MCF 10A (cell line): ENCODE results near the gene CHKA. TPM values are rescaled to one million over a fixed set of nuclear protein-coding genes. Genes with fewer than 3 reads are reported as not detected.

Experiments used
- BruUV-seq: library from RNA; stranded (reverse); fragments of 400-500 nt; replicated peaks from 2 replicates; lab custom pipeline; 2021; lab: Mats Ljungman, UMichigan
- CTCF ChIA-PET: fragments of 300-600 bp; sonication (Branson Sonifier 250); formaldehyde crosslinking; extraction: SDS; loops from one replicate; lab custom pipeline; 2021; ENCODE audit warnings: antibody characterized with exemption, inconsistent platforms; lab: Yijun Ruan, JAX
- POLR2A ChIA-PET: fragments of 300-600, 350-650 bp; sonication (Branson Sonifier 250); formaldehyde crosslinking; extraction: SDS; loops from one replicate; lab custom pipeline; 2020; ENCODE audit warnings: antibody characterized with exemption, inconsistent platforms; lab: Yijun Ruan, JAX
- DNase-seq: peaks from one replicate; pipeline ENCODE4 v3.0.0-alpha.2; 2018; ENCODE audit not compliant: unreplicated experiment
- H3K27ac Mint-ChIP-seq: one replicate; pipeline ENCODE4 v1.8.0; 2022; ENCODE audit warnings: mild to moderate bottlenecking, low read depth, mixed read lengths; ENCODE audit not compliant: unreplicated experiment
- H3K27me3 Mint-ChIP-seq: one replicate; pipeline ENCODE4 v1.8.0; 2022; ENCODE audit warnings: mixed read lengths; ENCODE audit not compliant: insufficient read depth, unreplicated experiment
- H3K36me3 Mint-ChIP-seq: one replicate; pipeline ENCODE4 v1.8.0; 2022; ENCODE audit warnings: mild to moderate bottlenecking, moderate library complexity, mixed read lengths; ENCODE audit not compliant: insufficient read depth, unreplicated experiment
- H3K4me1 Mint-ChIP-seq: one replicate; pipeline ENCODE4 v1.8.0; 2022; ENCODE audit warnings: mixed read lengths; ENCODE audit not compliant: insufficient read depth, unreplicated experiment
- H3K4me3 Mint-ChIP-seq: one replicate; pipeline ENCODE4 v1.8.0; 2022; ENCODE audit warnings: mild to moderate bottlenecking, moderate library complexity, mixed read lengths; ENCODE audit not compliant: unreplicated experiment
- H3K9me3 Mint-ChIP-seq: one replicate; pipeline ENCODE4 v1.8.0; 2022; ENCODE audit warnings: mixed read lengths; ENCODE audit not compliant: unreplicated experiment
- intact Hi-C: fragments of 100-400 bp; cut with micrococcal nuclease; formaldehyde crosslinking; loops from 2 replicates; pipeline ENCODE4 v1.14.1; 2022
- total RNA-seq: library from RNA; stranded (reverse); gene quantifications from 2 replicates; pipeline ENCODE4 v1.2.3, GENCODE V29; 2022
- TF ChIP-seq, protein P1 (sequence below): fragments of 200-600 bp; IDR thresholded peaks from one replicate; pipeline ENCODE4 v1.8.0; 2022; ENCODE audit warnings: antibody characterized with exemption, mild to moderate bottlenecking; ENCODE audit not compliant: unreplicated experiment

CHKA gene
- total RNA-seq, 1 experiment from 2014 or later: 7.8 TPM

DNA sequence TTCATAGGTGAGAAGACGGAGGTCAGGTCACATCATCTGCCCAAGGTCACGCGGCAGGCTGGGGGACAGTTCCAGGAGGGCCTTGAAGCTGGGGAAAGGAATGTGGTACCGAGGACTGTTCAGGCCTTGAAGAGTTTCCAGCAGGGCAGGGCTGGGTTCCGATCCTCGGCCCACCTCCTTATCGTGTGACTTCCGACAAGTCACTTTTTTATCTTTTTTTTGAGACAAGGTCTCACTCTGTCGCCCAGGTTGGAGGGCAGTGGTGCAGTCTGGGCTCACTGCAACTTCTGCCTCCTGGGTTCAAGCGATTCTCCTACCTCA is 90.1 kb downstream of the CHKA start:
- ChIA-PET POLR2A (interaction anchor here (0.7 to 3.8 kb wide), 8 partner anchors 9 to 494 kb away, joined by 3 to 59 read pairs (median 4); partner anchors contain the start of genes ALDH3B1 and TCIRG1), CTCF (interaction anchor here (1.2 to 1.9 kb wide), 2 partner anchors 21 to 23 kb away, joined by 4 to 10 read pairs; partner anchors contain the start of gene ALDH3B1)
- no peak for DNase-seq
- peaks cover 38% of the 10 kb centered on the region for H3K36me3 Mint-ChIP-seq
- H3K27me3 Mint-ChIP-seq: no peaks in the 10 kb centered on the region
- H3K27ac Mint-ChIP-seq: peak overlapping the region; percentile 89
- H3K4me1 Mint-ChIP-seq: peaks cover 26% of the 10 kb centered on the region
- H3K4me3 Mint-ChIP-seq: peak overlapping the region; percentile 92
- TF ChIP-seq, protein P1, sequence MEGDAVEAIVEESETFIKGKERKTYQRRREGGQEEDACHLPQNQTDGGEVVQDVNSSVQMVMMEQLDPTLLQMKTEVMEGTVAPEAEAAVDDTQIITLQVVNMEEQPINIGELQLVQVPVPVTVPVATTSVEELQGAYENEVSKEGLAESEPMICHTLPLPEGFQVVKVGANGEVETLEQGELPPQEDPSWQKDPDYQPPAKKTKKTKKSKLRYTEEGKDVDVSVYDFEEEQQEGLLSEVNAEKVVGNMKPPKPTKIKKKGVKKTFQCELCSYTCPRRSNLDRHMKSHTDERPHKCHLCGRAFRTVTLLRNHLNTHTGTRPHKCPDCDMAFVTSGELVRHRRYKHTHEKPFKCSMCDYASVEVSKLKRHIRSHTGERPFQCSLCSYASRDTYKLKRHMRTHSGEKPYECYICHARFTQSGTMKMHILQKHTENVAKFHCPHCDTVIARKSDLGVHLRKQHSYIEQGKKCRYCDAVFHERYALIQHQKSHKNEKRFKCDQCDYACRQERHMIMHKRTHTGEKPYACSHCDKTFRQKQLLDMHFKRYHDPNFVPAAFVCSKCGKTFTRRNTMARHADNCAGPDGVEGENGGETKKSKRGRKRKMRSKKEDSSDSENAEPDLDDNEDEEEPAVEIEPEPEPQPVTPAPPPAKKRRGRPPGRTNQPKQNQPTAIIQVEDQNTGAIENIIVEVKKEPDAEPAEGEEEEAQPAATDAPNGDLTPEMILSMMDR: no peak
- intact Hi-C loops: no loop called here
- no peaks in the 10 kb centered on the region for H3K9me3 Mint-ChIP-seq
- TSS peak; percentile 16 for BruUV-seq

DNA sequence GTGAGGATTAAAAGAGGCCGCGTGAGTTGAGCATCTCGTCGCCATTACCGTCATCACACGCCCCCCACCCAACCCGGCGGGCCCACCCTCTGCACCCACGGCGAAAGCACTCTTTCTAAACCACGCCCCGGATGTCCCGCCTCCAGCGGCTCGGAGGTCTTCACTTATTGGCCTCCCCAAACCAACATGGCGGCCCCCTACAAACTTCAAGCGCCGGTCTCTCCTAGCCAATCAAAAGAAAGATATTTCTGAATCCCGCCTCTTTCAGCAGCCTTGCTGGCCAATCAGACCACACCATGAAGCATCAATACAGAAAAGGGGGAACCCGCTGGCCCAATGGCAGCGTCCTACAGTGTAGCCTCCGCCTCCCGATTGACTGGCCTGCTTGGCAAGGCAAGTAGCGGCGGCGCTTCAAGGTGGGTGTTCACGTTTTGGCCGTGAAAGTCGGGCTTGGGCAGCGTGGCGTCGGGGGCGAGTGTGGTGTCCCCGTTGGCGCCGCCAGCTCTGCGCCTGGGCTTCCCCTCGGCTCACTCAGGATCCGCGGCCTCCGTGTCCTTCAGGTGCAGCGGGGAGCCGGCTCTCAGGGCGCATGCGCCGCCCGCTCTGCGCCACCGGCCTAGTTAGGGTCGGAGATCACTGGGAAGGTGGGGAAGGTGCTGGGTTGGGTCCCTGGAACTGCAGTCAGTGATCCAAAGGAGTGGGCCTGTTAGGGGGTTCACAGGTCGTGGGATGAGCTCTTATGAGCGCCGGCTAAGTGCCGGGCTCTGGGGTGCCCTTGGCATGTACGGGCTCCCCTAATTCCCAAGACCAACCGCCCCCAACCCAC is 90.7 kb downstream of the CHKA start, which contains the start of gene NDUFS8:
Gene NDUFS8, plus strand, starts transcription at position 364 of the 826 bp plus-strand sequence. CDS start 1,471 bp downstream, outside the sequence.
- H3K27ac Mint-ChIP-seq: peak within 1 kb of the TSS; percentile 89
- no TSS peak for BruUV-seq
- H3K4me3 Mint-ChIP-seq: peak within 1 kb of the TSS; percentile 92
- peak; percentile 99 for DNase-seq
- H3K9me3 Mint-ChIP-seq: no peaks in the 10 kb centered on the region
- ChIA-PET POLR2A (interaction anchor here (0.7 to 3.8 kb wide), 9 partner anchors 9 to 493 kb away, joined by 3 to 59 read pairs (median 4); partner anchors contain the start of genes ALDH3B1 and TCIRG1), CTCF (interaction anchor here (0.9 to 1.9 kb wide), 2 partner anchors 8 to 20 kb away, joined by 3 to 10 read pairs; partner anchors contain the start of gene ALDH3B1)
- no peaks in the 10 kb centered on the region for H3K27me3 Mint-ChIP-seq
- peaks cover 26% of the 10 kb centered on the region for H3K4me1 Mint-ChIP-seq
- intact Hi-C loops: loop anchor here (1.0 kb wide), 1 partner anchor 21 kb away; no protein-coding TSS in a partner anchor
- H3K36me3 Mint-ChIP-seq: peaks cover 40% of the 10 kb centered on the region
- TF ChIP-seq, protein P1: no peak

DNA sequence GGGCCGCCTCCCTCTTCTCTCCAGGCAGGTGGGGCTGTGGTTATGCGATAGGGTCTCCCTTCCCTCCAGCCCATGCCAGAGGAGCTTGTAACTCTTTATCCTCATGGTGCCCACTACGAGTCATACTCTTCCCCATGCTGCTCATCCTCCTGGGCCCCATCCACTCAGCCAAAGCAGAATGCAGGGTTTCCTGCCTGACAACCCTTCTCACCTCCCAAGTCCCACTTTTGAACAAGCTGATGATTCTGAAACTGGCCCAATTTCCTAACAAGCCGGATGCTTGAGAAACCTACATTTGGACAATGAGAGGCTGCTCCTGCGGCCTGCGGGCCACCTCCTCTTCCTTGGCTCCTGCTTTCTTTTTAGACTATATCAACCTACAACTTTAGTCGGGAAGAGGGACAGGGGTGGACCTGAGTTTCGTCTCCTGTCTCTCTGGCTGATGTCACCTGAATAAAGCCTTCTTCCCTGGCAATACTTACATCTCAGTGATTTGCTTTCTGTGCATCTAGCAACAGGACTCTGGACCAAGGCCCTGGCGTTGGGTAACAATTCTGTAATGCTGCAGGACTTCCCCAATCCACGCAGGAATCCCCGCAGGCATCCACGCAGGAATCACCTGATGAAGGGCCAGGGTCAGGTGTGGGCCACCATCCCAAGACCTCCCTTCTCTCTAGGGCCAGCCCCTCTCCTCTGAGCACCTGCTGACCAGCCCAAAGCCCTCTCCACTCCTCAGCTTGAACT is 92.2 kb downstream of the CHKA start:
- peaks cover 45% of the 10 kb centered on the region for H3K36me3 Mint-ChIP-seq
- peak overlapping the region; percentile 89 for H3K27ac Mint-ChIP-seq
- ChIA-PET POLR2A (interaction anchor here (0.5 to 3.8 kb wide), 6 partner anchors 10 to 90 kb away, joined by 3 to 59 read pairs (median 4); partner anchors contain the start of genes ALDH3B1 and TCIRG1), CTCF (interaction anchor here (0.6 to 1.7 kb wide), 2 partner anchors 9 to 16 kb away, joined by 3 read pairs; no protein-coding TSS in a partner anchor)
- peaks cover 26% of the 10 kb centered on the region for H3K4me1 Mint-ChIP-seq
- DNase-seq: no peak
- intact Hi-C loops: loop anchor here (1.0 kb wide), 1 partner anchor 15 kb away; no protein-coding TSS in a partner anchor
- TF ChIP-seq, protein P1: no peak
- TSS peak; percentile 25 for BruUV-seq
- no peaks in the 10 kb centered on the region for H3K9me3 Mint-ChIP-seq
- peak overlapping the region; percentile 92 for H3K4me3 Mint-ChIP-seq
- H3K27me3 Mint-ChIP-seq: no peaks in the 10 kb centered on the region
